Measurements from ENCODE around the gene IDS.
"Not testable (repeated sequence)": the region's sequence is repeated elsewhere in the genome, so short reads cannot be mapped to it uniquely, and the experiment has no call there.

The IDS gene

DNA sequence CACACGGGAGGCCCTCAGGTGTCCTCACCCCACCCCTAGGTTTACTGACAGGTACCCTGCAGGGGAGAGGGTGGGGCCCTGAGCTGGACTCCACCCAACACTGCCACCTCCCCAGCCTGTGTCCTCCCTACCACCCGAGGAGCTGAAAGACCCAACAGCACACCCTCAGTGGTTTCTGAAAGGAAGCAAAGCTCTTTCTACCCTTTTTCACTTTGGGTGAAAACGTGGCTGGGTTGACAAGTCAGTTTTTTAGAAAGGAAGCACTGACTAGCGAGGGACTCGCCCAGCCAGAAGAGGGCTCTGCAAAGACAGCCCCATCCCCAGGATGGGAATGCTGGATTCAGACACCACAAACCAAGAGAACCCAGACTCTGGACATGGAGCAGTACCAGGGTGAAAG, 2.2 kb downstream of the IDS start:
- not testable (repeated sequence) for DNase-seq (ENCODE audit: low read depth in 4 of 4, low spot score in 1 of 4)

DNA sequence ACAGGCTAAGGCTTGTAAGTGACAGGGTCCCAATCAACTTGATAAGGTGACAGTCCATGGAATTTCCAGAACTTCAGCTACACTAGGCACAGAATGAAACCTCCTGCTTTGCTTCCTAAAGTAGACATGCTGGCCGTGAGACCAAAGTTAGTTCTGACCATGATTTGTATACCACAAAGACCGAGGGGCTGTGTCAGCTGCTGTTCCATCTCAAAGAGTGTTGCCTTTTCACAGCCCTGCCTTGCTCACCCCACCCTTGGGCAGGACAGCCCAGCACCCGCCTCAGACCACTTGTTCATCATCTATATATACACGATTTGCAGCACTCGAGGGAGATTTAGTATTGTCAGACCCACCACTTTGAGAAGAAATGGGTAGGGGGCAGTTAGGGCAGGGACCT, 5.3 kb downstream of the IDS start:
- DNase-seq (ENCODE audit: low read depth in 4 of 4, low spot score in 1 of 4): no peak

DNA sequence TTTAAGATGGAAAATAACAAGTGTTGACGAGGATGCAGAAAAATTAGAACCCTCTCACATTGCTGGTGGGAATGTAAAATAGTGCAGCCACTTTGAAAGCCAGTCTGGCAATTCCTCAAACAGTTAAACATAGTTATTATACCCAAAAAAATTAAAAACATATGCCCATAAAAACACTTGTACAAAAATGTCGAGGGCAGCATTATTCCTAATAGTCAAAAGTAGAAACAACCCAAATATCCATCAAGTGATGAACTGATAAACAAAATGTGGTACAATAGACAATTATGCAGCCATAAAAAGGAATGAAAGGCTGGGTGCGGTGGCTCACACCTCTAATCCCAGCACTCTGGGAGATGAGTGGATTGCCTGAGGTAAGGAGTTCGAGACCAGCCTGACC, 6.3 kb downstream of the IDS start:
- DNase-seq (ENCODE audit: low read depth in 4 of 4, low spot score in 1 of 4): no peak

DNA sequence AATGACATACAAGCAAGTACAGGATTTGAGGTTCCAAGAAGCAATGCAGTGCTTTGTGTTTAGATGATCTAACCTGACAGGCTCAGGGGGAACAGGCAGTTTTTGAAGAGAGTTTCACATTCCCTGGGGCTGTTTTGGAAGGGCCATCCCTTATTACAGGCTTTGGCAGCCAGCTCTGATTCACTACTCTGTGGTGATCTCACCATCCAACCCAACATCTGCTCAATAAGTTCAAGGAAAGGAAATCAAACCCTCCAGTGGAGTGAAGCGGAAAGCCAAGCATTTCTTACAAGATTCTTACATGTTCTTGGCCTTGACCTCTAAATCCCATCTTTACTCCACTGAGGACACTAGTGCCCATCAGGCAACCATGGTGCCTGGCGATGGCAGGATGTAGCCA, 7.5 kb downstream of the IDS start:
- DNase-seq (ENCODE audit: low read depth in 4 of 4, low spot score in 1 of 4): no peak

DNA sequence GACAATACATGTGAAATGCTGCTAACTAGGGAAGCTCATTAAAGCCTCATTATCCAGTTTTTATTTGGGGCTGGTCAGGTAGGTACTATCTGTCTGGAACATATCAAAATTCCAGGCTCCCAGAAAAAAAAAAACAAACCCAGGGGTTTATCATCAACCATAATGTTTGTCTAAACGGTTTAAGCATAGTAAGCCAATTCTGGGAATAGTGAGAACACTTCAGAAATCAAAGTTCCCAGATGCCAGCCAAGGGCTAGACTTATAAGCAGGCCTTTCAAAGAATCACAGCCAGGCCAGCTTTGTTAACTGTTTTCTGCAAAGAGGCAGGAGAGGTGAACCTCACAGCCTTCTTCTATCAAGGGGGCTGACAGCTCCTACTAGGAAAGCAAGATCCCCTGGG, 8.1 kb downstream of the IDS start:
- no peak for DNase-seq (ENCODE audit: low read depth in 4 of 4, low spot score in 1 of 4)

DNA sequence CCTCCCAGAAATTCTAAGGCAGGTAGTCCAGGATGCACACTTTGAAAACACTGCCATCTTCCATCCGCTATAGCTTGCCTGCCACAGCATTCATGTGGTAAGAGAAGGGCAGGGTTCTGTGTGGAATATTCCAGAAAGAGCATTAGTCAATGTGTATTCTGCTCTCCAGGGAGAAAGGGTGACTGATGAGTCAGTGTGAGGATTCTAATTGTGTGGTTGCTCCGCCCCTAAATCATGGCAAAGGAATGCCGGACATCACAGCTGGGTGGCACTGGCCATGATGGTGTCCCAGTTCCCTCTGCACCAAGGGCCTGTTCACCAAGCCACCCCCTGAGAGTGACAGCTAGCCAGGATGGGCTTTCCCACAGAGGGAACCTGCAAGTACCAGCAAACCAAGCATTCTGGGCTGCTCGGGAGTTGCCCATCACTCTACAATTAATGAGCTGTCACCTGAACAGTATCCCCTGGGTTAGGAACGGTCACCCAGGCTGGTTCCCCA, 9.5 kb downstream of the IDS start:
- DNase-seq (ENCODE audit: low read depth in 4 of 4, low spot score in 1 of 4): no peak

DNA sequence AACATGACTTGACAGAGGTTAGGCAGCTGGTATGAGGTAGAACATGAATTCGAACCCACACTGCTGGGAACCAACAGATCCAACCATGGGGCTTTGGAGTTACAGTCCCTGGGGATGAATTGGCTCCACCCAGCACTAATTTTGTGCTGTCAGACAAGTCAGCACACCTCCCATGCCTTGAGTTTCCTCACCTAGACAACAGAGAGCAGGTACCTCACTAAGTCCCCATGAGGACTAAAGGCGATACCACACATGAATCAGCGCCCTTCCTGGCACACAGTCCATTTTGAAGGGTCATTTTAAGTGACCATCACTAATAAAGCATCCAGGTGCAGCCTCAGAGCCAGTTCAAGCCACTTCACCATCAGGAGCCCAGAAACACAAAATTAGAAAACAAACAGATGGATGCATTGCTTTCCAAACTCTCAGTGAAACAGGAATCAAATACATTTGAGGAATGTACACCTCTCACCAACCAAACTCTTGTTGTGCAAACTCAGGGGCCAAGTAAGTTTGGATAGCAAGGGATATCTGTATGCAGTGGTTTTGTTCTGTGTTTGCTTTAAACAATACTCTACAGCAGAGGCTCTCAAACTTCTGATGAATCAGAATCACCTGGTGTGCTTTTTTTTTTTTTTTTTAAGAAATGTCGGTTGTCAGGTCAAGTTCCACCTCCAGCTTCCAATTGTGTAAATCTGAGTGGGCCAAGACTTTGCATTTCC, 10.1 kb downstream of the IDS start:
- DNase-seq (ENCODE audit: low read depth in 4 of 4, low spot score in 1 of 4): no peak

DNA sequence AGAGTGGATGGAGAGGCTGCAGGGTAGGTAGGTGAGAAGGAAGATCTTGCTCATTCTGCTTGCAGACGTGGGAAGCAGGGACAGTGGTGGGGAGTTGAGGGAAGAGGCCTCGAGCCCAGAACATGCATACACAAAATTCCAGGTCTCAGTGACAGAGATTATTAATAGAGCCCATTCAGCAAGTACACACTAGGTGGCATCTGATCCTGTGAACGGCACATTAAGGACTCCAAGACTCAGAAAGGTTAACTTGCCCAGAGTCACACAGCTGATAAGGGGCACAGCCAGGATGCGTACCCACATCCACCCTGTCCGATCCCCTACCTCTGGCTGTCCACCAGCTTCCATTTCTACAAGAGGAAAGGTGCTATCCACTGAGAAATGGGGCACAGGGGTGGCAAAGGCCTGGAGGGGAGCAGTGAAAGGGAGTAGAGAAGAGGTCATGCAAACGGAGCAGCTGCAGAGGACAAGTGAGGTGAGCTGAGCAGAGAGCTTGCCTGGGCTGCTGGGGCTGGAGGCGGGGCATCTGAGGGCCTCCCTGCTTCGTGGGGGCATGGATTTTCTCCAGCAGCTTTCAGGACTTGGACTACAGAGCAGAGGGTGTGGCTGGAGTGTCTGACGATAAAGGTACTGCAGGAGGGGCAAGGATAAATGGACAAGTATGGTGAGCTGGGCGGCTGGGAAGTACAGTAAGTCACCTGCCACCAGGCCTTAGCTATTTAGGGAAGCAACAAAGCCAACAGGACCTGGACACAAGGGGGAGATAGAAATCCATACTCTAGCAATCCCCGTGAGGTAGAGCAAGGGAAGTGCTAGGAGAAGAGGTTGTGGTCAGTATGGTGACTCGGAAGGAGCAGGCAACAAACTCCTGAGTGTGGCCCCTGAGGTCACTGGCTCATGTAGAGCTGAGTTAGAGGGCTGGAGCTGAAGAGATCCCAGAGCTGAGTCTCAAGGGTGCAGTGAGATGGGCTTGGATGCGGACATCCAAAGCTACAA, 11.2 kb downstream of the IDS start:
- DNase-seq (ENCODE audit: low read depth in 4 of 4, low spot score in 1 of 4): no peak

DNA sequence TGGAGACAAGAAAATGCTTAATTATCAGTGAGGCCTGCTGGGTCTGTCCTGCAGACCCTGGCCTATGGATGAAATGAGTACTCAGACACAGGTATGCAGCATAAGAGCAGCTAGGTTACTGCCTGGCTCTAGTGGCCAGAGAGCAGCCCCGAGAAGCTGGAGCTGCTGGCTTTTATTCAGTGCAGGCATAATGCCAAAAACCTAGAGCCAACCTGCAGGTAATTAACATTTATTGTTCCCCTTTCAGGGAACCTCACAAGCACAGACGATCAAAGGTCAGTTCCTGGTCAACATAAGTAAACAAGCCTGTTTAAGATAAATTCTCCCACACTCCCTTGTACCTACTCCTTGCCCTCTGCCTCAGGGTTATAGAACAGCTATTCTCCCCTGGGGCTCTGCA, 13.3 kb downstream of the IDS start:
- no peak for DNase-seq (ENCODE audit: low read depth in 4 of 4, low spot score in 1 of 4)

DNA sequence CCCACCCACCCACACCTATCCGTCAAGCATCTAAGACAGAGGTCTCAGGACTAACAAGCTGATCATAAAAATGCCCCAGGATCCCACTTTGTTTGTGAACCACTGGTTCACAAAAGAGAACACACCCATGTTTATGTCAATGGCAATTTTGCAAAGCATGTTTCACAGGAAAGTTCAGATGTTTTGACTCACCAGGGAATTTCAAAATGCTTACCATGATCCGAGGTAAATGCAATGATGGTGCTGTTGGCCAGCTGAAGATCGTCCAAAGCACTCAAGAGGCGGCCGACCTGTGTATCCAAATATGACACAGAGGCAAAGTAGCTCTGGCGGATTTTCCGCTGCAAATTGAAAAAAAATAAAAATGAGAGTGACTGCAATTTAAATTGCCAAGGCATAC, 15.0 kb downstream of the IDS start:
- no peak for DNase-seq (ENCODE audit: low read depth in 4 of 4, low spot score in 1 of 4)

DNA sequence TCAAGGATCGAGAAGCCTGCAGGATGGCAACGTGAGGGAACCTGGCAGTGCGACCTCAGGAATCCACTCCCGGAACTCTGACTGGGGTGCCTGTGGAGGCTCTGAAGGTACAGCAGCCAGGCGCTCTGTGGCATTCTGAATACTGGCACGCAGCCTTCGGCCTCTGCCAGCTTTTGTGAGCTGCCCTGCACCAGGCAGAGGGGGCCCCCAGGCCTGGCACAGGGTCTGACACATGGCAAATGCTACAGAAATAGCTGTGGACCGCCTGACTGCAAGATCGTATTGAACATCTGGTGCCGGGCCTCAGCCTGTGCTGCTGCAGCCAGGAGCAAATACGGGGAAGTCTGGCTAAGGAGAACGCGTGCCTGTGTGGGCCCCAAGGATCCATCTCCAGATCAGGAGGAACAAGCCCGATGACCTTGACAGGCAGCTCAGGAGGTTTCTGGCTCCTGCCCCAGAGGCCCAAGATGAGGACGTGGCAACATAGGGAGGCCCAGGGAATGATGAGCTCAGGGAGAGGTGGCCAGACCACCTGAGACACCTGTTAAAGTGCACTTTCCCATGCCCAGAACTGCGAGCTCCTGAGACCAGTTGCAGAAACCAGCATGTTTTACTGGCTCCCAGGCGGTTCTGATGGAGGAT, 16.6 kb downstream of the IDS start:
- not testable (repeated sequence) for DNase-seq (ENCODE audit: low read depth in 4 of 4, low spot score in 1 of 4)

DNA sequence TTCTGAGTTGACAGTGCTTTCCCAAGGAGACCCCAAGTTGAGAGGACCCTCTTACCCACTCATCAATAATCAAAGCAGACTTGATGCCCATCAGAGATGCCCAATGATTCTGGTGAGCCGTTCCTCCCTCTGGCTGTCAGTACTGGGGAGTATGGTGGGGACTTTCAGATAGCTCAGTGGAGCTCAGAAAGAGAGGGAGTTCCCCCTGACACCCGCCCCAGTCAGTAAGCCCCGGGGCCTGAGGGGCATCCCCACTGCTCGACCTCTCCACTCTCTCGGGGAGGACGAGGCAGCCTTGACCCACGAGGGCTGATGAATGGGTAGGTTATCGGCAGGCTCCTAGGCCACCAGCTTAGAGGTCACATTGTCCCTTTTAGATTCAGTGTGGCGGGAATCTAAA, 17.1 kb downstream of the IDS start:
- not testable (repeated sequence) for DNase-seq (ENCODE audit: low read depth in 4 of 4, low spot score in 1 of 4)

DNA sequence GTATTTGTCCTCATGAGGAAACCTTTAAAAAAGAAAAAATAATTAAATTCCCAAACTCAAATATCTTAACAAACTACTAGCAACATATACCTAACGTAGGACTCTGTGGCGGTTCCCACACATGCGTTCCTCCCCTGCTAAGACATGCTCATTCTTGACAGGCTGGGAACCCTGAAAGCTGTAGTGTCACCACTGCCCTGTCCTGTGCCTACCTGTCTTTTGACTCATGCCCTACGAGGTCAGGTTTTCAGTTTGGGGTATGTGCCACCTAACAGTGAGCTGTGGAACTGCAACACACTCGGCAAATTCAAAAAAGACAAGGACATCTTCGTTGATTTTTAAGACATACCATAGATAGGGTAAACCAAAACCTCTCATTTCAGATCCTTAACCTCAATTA, 17.8 kb downstream of the IDS start:
- no peak for DNase-seq (ENCODE audit: low read depth in 4 of 4, low spot score in 1 of 4)

DNA sequence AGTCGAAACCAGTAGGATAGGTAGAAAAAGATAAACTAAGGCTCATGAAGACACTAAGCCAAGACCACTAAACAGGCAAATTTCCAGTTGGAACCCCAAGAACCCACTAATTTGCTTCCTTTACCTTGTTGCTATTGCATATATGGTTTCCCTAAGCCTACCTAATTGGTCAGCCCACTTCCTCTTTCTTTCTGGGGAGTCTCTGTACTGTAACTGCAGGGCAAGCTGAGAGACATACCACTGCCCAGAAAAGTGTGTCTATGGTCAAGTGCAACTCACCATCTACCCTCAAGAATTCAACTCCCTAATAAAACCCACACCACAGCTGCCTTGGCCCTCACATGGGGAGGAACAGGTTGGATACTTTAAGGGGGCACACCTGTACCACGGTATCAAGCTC, 28.6 kb downstream of the IDS start:
- DNase-seq (ENCODE audit: low read depth in 4 of 4, low spot score in 1 of 4): no peak

DNA sequence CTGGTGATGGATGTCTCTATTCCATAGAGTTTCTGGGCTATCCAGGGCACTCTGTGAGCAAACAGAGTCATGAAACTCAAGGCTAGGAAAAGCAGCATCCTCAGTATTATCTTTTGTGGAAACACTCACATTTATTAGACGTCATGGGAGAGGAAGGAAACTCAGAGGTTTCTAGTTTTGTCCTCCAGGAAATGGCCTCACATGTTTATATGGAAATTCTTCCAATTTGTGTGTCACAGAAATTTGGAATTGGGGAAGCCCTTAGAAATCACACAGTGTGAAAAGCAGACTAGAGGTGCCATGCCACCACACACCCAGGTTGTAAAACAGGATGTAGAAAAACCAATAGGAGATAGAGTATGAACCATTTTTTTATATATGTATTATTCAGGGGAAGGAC, 31.1 kb downstream of the IDS start:
- DNase-seq (ENCODE audit: low read depth in 4 of 4, low spot score in 1 of 4): no peak

DNA sequence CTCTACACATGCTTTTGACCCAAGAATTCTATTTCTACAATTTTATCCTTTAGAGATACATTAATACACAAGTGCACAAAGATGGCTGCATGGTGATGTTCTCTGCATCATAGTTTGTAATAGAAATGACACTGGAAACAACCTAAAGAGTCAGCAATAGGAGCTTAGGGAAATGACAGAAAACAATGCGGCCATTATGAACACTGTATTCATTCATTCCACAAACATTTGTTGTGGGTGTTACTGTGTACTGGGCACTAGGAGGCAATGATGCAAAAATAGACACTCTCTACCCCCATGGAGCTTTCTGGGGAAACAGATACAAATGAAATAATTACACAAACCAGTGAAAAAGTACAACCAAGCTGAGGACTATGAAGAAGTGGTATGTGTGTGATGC, 32.0 kb downstream of the IDS start:
- no peak for DNase-seq (ENCODE audit: low read depth in 4 of 4, low spot score in 1 of 4)

DNA sequence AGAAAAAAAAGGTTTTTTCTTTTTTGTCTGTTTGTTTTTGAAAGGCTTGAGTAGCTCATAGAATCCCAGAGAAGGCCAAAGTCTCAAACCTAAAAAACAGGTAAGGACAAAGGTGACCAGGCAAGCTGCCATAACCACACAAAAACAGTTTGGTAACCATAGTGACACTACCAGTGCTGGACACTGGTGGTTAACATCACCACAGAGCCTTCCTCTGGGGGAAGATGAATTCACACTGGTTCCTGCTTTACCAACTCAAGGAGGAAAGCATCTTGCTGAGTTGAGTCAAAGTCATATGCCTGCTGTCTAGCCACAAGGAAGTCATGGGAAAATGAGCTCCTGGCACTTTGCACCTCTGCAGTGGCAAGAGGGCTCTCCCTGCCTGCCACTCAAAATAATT, 32.5 kb downstream of the IDS start:
- no peak for DNase-seq (ENCODE audit: low read depth in 4 of 4, low spot score in 1 of 4)

DNA sequence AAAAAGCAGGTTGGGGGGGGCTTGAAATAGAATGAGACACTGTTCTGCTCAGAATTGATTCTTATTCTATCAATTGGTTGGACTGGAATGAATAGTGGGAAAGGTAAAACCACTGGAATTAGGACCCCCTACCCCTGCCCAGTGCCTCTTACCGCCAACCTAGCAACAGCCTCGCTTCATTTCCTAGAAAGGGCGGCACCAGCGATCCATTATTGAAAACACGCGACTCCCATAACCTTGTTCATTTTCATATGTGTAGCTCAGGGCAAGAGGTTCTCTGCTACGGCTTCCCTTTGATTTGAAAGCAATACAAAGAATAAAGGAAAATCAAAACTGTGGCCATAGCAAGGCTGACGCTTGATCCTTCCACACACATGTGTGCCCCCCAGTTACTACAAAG, 33.7 kb downstream of the IDS start:
- no peak for DNase-seq (ENCODE audit: low read depth in 4 of 4, low spot score in 1 of 4)

DNA sequence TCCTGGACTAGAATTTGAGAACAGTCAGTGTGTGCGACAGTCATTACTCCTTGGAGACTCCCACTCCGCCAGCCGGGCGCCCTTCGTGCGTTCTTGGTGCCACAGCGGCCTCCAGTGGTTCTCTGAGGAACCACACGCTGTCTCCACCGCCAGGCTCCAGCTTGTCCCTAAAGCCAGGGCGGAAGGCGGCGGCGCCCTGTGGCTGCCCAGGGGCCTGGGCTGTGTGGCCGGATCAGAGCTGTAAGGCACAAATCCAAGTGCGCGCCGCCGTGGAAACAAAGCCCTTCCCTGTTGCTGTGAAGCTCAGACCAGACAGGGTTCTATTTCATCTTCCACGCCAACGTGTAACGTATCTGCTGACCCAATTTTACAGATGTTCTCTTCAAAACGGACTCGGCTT, 34.2 kb downstream of the IDS start:
- peak; percentile 9 to 57 (median 34) for DNase-seq (ENCODE audit: low read depth in 4 of 4, low spot score in 1 of 4)

DNA sequence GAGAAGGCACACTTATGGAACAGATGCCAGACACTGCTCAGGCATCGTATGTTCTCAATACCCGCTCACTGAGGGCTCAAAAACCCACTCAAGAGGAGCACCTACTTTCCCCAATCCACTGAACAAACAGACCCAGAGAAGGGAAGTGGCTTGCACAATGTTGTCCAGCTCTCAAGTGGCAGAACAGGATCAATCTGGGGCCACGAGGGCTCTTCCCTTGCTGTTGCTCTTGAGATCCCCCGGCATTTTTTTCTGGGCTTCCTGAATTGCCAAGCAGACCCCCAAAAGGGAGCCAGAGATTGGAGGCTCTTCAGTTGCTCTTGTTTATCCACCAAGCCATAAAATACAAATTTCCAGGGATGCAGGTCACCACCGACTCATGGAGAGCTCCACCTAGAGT, 35.7 kb downstream of the IDS start:
- no peak for DNase-seq (ENCODE audit: low read depth in 4 of 4, low spot score in 1 of 4)

DNA sequence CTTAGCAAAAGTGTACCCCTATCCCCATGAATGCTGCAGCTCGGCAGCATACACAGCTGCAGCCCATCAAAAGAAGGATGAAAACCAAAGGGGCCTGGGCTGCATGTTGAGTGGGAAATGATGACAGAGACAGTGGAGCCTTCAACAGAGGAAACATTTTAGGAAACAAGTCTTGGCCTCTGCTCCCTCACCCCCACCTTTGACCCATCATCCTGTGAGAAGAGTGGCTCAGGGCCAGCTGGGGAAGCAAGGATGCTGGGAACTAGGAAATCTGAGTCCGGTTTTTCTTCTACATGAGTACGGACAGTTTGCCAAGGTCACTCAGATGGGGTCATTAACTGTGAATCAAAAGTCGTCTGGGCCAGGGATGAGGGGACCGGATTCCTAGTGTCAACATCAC, 37.2 kb downstream of the IDS start:
- DNase-seq (ENCODE audit: low read depth in 4 of 4, low spot score in 1 of 4): no peak

DNA sequence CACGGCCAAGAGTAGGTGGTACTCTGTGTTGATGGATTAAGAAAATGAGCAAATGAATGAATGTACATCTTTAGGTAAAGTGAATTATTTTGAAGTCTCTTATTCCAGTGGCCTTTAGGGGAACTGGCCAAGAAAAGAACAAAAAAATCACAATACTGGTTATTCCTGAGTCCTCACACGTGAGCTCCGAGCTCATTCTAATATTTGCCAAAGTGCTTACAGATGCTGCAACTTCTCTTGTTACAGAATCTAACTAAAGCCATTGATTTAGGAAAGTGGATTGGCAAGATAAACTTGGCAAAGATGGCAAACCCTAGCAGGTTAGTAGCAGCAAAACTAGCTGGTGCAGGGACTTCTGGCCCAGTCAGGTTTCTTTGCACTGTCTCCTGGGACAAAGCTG, 37.6 kb downstream of the IDS start:
- no peak for DNase-seq (ENCODE audit: low read depth in 4 of 4, low spot score in 1 of 4)
